ENCODE measurements around the gene PCSK4. TPM values are rescaled to one million over a fixed set of nuclear protein-coding genes. Genes with fewer than 3 reads are reported as not detected.

PCSK4 gene
- total and polyA plus RNA-seq, 2 of the 4 experiments (the other 2 are of a cell fraction), result 0.72 to 1.7 TPM

- TF ChIP-seq CTCF (conservative IDR thresholded peaks at IDR 0.05; ENCODE audit: low read depth, low read length), result no peak
These were observed 57.7 kb downstream of the PCSK4 start (continued) for GRCh38 chr19:1432507-1432887.

GRCh38 chr19:1431759-1432506, 58.2 kb downstream of the PCSK4 start:
- H2AK9ac ChIP-seq (replicated peaks; ENCODE audit: low read depth, low read length, poor library complexity), result no peak overlapping the region
- intact Hi-C loops (cut with micrococcal nuclease) (no loop called here), dilution Hi-C loops (cut with HindIII; ENCODE audit: low sequenced_read_pairs, unreplicated experiment) (no loop called here), in situ Hi-C loops (cut with MboI; ENCODE audit: low sequenced_read_pairs) (no loop called here)
- H2BK20ac ChIP-seq (ENCODE audit: low read depth, low read length), result no peak overlapping the region
- H2BK120ac ChIP-seq (ENCODE audit: low read depth, low read length), result no peak overlapping the region
- ATAC-seq (ENCODE audit: low read depth), result no peak
- no peak overlapping the region for H3K4ac ChIP-seq (ENCODE audit: low read depth, low read length)
- no peak overlapping the region for H2BK5ac ChIP-seq (ENCODE audit: low read depth, low read length, poor library complexity, severe bottlenecking)
- no peaks in the 10 kb centered on the region for H3K9me3 ChIP-seq (ENCODE audit: control insufficient read depth, insufficient read depth, low read length)
- peaks cover 18% of the 10 kb centered on the region for H4K20me1 ChIP-seq (ENCODE audit: insufficient read depth, low read length)
- peaks cover 61% of the 10 kb centered on the region for H3K36me3 ChIP-seq (ENCODE audit: control insufficient read depth, insufficient read depth, low read length)
- 95% methylated on average over 13 of the region's 24 CpGs; no CpG with 5 or more reads in 1 of the 2 experiments for WGBS, 2 experiments (ENCODE audit: extremely low coverage in 2 of 2, insufficient read length in 1 of 2)
- H3K79me1 ChIP-seq (ENCODE audit: low read depth in 1 of 2, low read length in 2 of 2), result peaks cover 19 to 54% of the 10 kb centered on the region in 2 experiments
- no TSS peak for BruUV-seq (replicated peaks)
- no peak overlapping the region for H3K14ac ChIP-seq (replicated peaks; ENCODE audit: low read depth, low read length)
- H3K9me1 ChIP-seq (ENCODE audit: insufficient read depth, low read length), result no peaks in the 10 kb centered on the region; the same call in 1 of the 2 replicates
- no peak overlapping the region for H3K4me2 ChIP-seq (ENCODE audit: low read depth, low read length)
- H2AFZ ChIP-seq (replicated peaks; ENCODE audit: low read length, poor library complexity), result no peak overlapping the region
- H2AK5ac ChIP-seq (ENCODE audit: low read depth, low read length), result no peak overlapping the region
- no peak overlapping the region for H2BK15ac ChIP-seq (ENCODE audit: low read depth, low read length)
- no peak overlapping the region for H3K23ac ChIP-seq (ENCODE audit: low read depth, low read length)
- H4K8ac ChIP-seq (ENCODE audit: low read depth in 2 of 2, low read length in 2 of 2), result no peak overlapping the region
- H4K91ac ChIP-seq (ENCODE audit: insufficient read depth, low read depth, low read length), result no peak overlapping the region
- DNase-seq, result no peak
- no peaks in the 10 kb centered on the region for H3K27me3 ChIP-seq (ENCODE audit: control insufficient read depth, insufficient read depth, low read length)
- H3K9ac ChIP-seq (ENCODE audit: low read depth, low read length), result no peak overlapping the region
- no peaks in the 10 kb centered on the region for H3K4me1 ChIP-seq (ENCODE audit: control insufficient read depth, insufficient read depth, low read length)
- no peak overlapping the region for H4K5ac ChIP-seq (ENCODE audit: low read depth, low read length)
- H3K18ac ChIP-seq (ENCODE audit: low read depth, low read length), result no peak overlapping the region
- CTCF ChIA-PET, result no interaction called here
- H3K4me3 ChIP-seq (ENCODE audit: insufficient read depth, low read depth, low read length), result no peak overlapping the region
- POLR2A ChIA-PET (ENCODE audit: unreplicated experiment), result no interaction called here
- no peak overlapping the region for H3K27ac ChIP-seq (ENCODE audit: insufficient read depth, low read length)
- H3K56ac ChIP-seq (ENCODE audit: extremely low read depth, insufficient read depth, low read length), result no peak overlapping the region
- TF ChIP-seq MXI1 (IDR thresholded peaks at IDR 0.05; ENCODE audit: borderline replicate concordance, low read depth, low read length) (no peak), CEBPB (IDR thresholded peaks at IDR 0.05; ENCODE audit: low read depth, low read length) (no peak), RAD21 (IDR thresholded peaks at IDR 0.05; ENCODE audit: low read length) (no peak), USF2 (IDR thresholded peaks at IDR 0.05; ENCODE audit: low read depth, low read length) (no peak), FOS (IDR thresholded peaks at IDR 0.05; ENCODE audit: low read depth, low read length) (no peak), BHLHE40 (IDR thresholded peaks at IDR 0.05; ENCODE audit: low read depth, low read length) (no peak), CHD1 (IDR thresholded peaks at IDR 0.05; ENCODE audit: low read depth, low read length) (no peak), RFX5 (IDR thresholded peaks at IDR 0.05; ENCODE audit: low read depth, low read length) (no peak), ELK1 (IDR thresholded peaks at IDR 0.05; ENCODE audit: borderline replicate concordance, low read depth, low read length) (no peak), RCOR1 (IDR thresholded peaks at IDR 0.05; ENCODE audit: insufficient replicate concordance, low read length) (no peak)

All from IMR-90 (cell line).